ENCODE measurements around the gene ITPK1. TPM values are rescaled to one million over a fixed set of nuclear protein-coding genes. Genes with fewer than 3 reads are reported as not detected.

ITPK1 gene
- total RNA-seq, 1 experiment from 2014 or later = 88.6 TPM

- no peaks in the 10 kb centered on the region for H3K4me1 ChIP-seq (replicated peaks; ENCODE audit: insufficient read depth)
- BruUV-seq (replicated peaks) = no TSS peak
- H3K79me2 ChIP-seq (ENCODE audit: low read depth) = no peaks in the 10 kb centered on the region
- no peak overlapping the region for H3K4me3 ChIP-seq
- no peak overlapping the region for H3K27ac ChIP-seq
- H3K36me3 ChIP-seq (ENCODE audit: low read depth) = no peaks in the 10 kb centered on the region
- peaks cover 9% of the 10 kb centered on the region; the same call in 1 of the 2 replicates for H3K27me3 ChIP-seq (ENCODE audit: insufficient read depth, low read depth)
- no peaks in the 10 kb centered on the region for H3K9me3 ChIP-seq (ENCODE audit: insufficient read depth, low read depth)
- H2AFZ ChIP-seq = no peak overlapping the region
- H3F3A ChIP-seq (ENCODE audit: insufficient read depth, low read depth) = no peaks in the 10 kb centered on the region
- intact Hi-C loops (cut with micrococcal nuclease; ENCODE audit: unreplicated experiment) = no loop called here
- TF ChIP-seq CTCF (conservative IDR thresholded peaks at IDR 0.05) = no peak
- TF ChIP-seq EZH2 (IDR thresholded peaks at IDR 0.05; ENCODE audit: low read depth) = no peak
- no peak overlapping the region for H3K4me2 ChIP-seq
- POLR2A ChIA-PET (ENCODE audit: unreplicated experiment) = no interaction called here
- CTCF ChIA-PET = interaction anchor here (0.6 to 0.8 kb wide), 2 partner anchors 227 to 1106 kb away, joined by 3 to 5 read pairs; no protein-coding TSS in a partner anchor
- DNase-seq = no peak
- H4K20me1 ChIP-seq (ENCODE audit: insufficient read depth) = no peaks in the 10 kb centered on the region; the same call in 1 of the 2 replicates
- H3K9me2 ChIP-seq (ENCODE audit: insufficient read depth) = no peaks in the 10 kb centered on the region
These were observed 201.6 kb downstream of the ITPK1 start for GRCh38 chr14:92914087-92914656.

GRCh38 chr14:92907316-92907911, 208.3 kb downstream of the ITPK1 start:
- Histone ChIP-seq H3K4me2 (no peak overlapping the region), H3F3A (ENCODE audit: insufficient read depth, low read depth) (no peaks in the 10 kb centered on the region), H3K4me1 (replicated peaks; ENCODE audit: insufficient read depth) (no peaks in the 10 kb centered on the region), H3K79me2 (ENCODE audit: low read depth) (no peaks in the 10 kb centered on the region), H3K27me3 (ENCODE audit: insufficient read depth, low read depth) (peaks cover 67% of the 10 kb centered on the region), H3K9me3 (ENCODE audit: insufficient read depth, low read depth) (no peaks in the 10 kb centered on the region), H2AFZ (no peak overlapping the region), H3K9me2 (ENCODE audit: insufficient read depth) (no peaks in the 10 kb centered on the region), H3K27ac (no peak overlapping the region), H3K36me3 (ENCODE audit: low read depth) (no peaks in the 10 kb centered on the region), H3K4me3 (no peak overlapping the region), H4K20me1 (ENCODE audit: insufficient read depth) (no peaks in the 10 kb centered on the region)
- intact Hi-C loops (cut with micrococcal nuclease; ENCODE audit: unreplicated experiment) = no loop called here
- BruUV-seq (replicated peaks) = no TSS peak
- DNase-seq = no peak
- no peak for TF ChIP-seq EZH2 (IDR thresholded peaks at IDR 0.05; ENCODE audit: low read depth)
- no peak for TF ChIP-seq CTCF (conservative IDR thresholded peaks at IDR 0.05)
- ChIA-PET POLR2A (ENCODE audit: unreplicated experiment) (interaction anchor here (0.7 kb wide), 1 partner anchor 263 kb away, joined by 8 read pairs; no protein-coding TSS in a partner anchor), CTCF (no interaction called here)

GRCh38 chr14:92906823-92907222, 208.9 kb downstream of the ITPK1 start:
- BruUV-seq (replicated peaks) = no TSS peak
- H3K27me3 ChIP-seq (ENCODE audit: insufficient read depth, low read depth) = peaks cover 73% of the 10 kb centered on the region
- H2AFZ ChIP-seq = no peak overlapping the region
- no peaks in the 10 kb centered on the region for H3F3A ChIP-seq (ENCODE audit: insufficient read depth, low read depth)
- no peak for DNase-seq
- intact Hi-C loops (cut with micrococcal nuclease; ENCODE audit: unreplicated experiment) = no loop called here
- POLR2A ChIA-PET (ENCODE audit: unreplicated experiment) = interaction anchor here (0.7 kb wide), 1 partner anchor 263 kb away, joined by 8 read pairs; no protein-coding TSS in a partner anchor
- no peak overlapping the region for H3K4me2 ChIP-seq
- no peaks in the 10 kb centered on the region for H3K9me2 ChIP-seq (ENCODE audit: insufficient read depth)
- no peaks in the 10 kb centered on the region for H4K20me1 ChIP-seq (ENCODE audit: insufficient read depth)
- no peaks in the 10 kb centered on the region for H3K79me2 ChIP-seq (ENCODE audit: low read depth)
- no peak overlapping the region for H3K27ac ChIP-seq
- TF ChIP-seq EZH2 (IDR thresholded peaks at IDR 0.05; ENCODE audit: low read depth) = no peak
- no peak for TF ChIP-seq CTCF (conservative IDR thresholded peaks at IDR 0.05)
- H3K36me3 ChIP-seq (ENCODE audit: low read depth) = no peaks in the 10 kb centered on the region
- no peak overlapping the region for H3K4me3 ChIP-seq
- no peaks in the 10 kb centered on the region for H3K9me3 ChIP-seq (ENCODE audit: insufficient read depth, low read depth)
- H3K4me1 ChIP-seq (replicated peaks; ENCODE audit: insufficient read depth) = no peaks in the 10 kb centered on the region
- CTCF ChIA-PET = no interaction called here
